HepG2 (cell line): Measurements from ENCODE around the gene CKB. TPM values are rescaled to one million over a fixed set of nuclear protein-coding genes. Genes with fewer than 3 reads are reported as not detected.
A peak's percentile ranks its signal among the peaks of the same experiment; 100 is the strongest.

Experiments
- ATAC-seq: fragments of 200-7000 bp; cut with Tn5 transposase; 3 replicates; pipeline ENCODE4 v1.9.1; 2020; ENCODE audit warnings: mild to moderate bottlenecking, moderate library complexity
- BruUV-seq: library from RNA; stranded (reverse); fragments of 400-500 nt; replicated peaks from 2 replicates; lab custom pipeline; 2021; lab: Mats Ljungman, UMichigan
- CTCF ChIA-PET: fragments of 300-600 bp; formaldehyde crosslinking; extraction: SDS; loops from one replicate; lab custom pipeline; 2021; ENCODE audit warnings: low total read pairs, inconsistent platforms, low intra/inter-chr PET ratio; lab: Yijun Ruan, JAX
- POLR2A ChIA-PET: fragments of 350-600 bp; sonication (Branson Sonifier 250); formaldehyde crosslinking; loops from one replicate; lab custom pipeline; 2020; ENCODE audit warnings: antibody characterized with exemption, inconsistent platforms; lab: Yijun Ruan, JAX
- DNase-seq: peaks from one replicate; pipeline ENCODE4 v3.0.0-alpha.2; 2015; ENCODE audit warnings: low spot score
- FAIRE-seq: peaks from 3 replicates; lab custom pipeline; 2011; peaks lifted over from hg19 to GRCh38; lab: Jason Lieb, UNC
- H2AFZ ChIP-seq: one replicate; pipeline ENCODE4 v1.6.1; 2011; ENCODE audit warnings: low read length, inconsistent platforms
- H3K27ac ChIP-seq: fragments of 300-600 bp; 3 replicates; pipeline ENCODE4 v1.8.0; 2011; ENCODE audit warnings: mixed run types, mild to moderate bottlenecking, mixed read lengths, low read length, inconsistent platforms; ENCODE audit not compliant: insufficient read depth; ENCODE audit errors: extremely low read length
- H3K27me3 ChIP-seq, 2 experiments: fragments of 200-600 bp in 1 of 2; 2 replicates in 1 of 2; 3 replicates in 1 of 2; pipeline versions ENCODE4 v1.6.0 to v1.8.0; 2011; ENCODE audit warnings: low read length in 2 of 2, mild to moderate bottlenecking in 2 of 2, moderate library complexity in 2 of 2, inconsistent platforms in 1 of 2; ENCODE audit not compliant: insufficient read depth in 2 of 2, control insufficient read depth in 1 of 2
- H3K36me3 ChIP-seq, 2 experiments: fragments of 200-600 bp in 1 of 2; replicated peaks in 1 of 2; 2 replicates in 1 of 2; 3 replicates in 1 of 2; pipeline versions ENCODE4 v1.5.1 to v1.8.0; 2011; ENCODE audit warnings: low read length in 2 of 2, inconsistent platforms in 1 of 2; ENCODE audit not compliant: insufficient read depth in 2 of 2, control insufficient read depth in 1 of 2
- H3K4me1 ChIP-seq: 2 replicates; pipeline ENCODE4 v1.5.1; 2012; ENCODE audit warnings: low read length, inconsistent platforms; ENCODE audit not compliant: insufficient read depth
- H3K4me2 ChIP-seq: 2 replicates; pipeline ENCODE4 v1.6.0; 2011; ENCODE audit warnings: low read depth, low read length, inconsistent platforms
- H3K4me3 ChIP-seq, 3 experiments: fragments of 200-600 bp in 1 of 3; sonication (generic), shearing (Covaris generic) in 1 of 3; replicated peaks in 1 of 3; 2 replicates each; pipeline ENCODE4 v1.5.1; 2011 to 2016; ENCODE audit warnings: low read length in 3 of 3, inconsistent platforms in 2 of 3, low read depth in 2 of 3, mild to moderate bottlenecking in 2 of 3, control low read depth in 1 of 3, mixed read lengths in 1 of 3; ENCODE audit not compliant: insufficient read depth in 1 of 3
- H3K79me2 ChIP-seq: one replicate; pipeline ENCODE4 v1.6.1; 2011; ENCODE audit warnings: low read length, inconsistent platforms; ENCODE audit not compliant: insufficient read depth
- H3K9ac ChIP-seq: 2 replicates; pipeline ENCODE4 v1.6.0; 2011; ENCODE audit warnings: mild to moderate bottlenecking, low read depth, low read length, inconsistent platforms; ENCODE audit not compliant: insufficient read depth
- H3K9me3 ChIP-seq: 2 replicates; pipeline ENCODE4 v1.5.1; 2012; ENCODE audit warnings: mild to moderate bottlenecking, low read length
- H4K20me1 ChIP-seq: 2 replicates; pipeline ENCODE4 v1.6.0; 2011; ENCODE audit warnings: inconsistent platforms, mild to moderate bottlenecking, low read length, moderate library complexity; ENCODE audit not compliant: insufficient read depth
- ATF6 ChIP-seq: sonication (generic); formaldehyde crosslinking; conservative IDR thresholded peaks from 2 replicates; pipeline ENCODE4 v1.4.0; 2020; ENCODE audit warnings: missing genetic modification reagents
- CEBPG ChIP-seq: IDR thresholded peaks from 2 replicates; pipeline ENCODE4 v1.6.1; 2016
- MNT ChIP-seq: fragments of 450-650 bp; IDR thresholded peaks from 2 replicates; pipeline ENCODE4 v1.6.1; 2016
- NR2C2 ChIP-seq: sonication (generic); formaldehyde crosslinking; IDR thresholded peaks from 2 replicates; pipeline ENCODE4 v1.4.0; 2020; ENCODE audit warnings: missing genetic modification reagents, mild to moderate bottlenecking, moderate library complexity, borderline replicate concordance
- RARA ChIP-seq: IDR thresholded peaks from 2 replicates; pipeline ENCODE4 v1.6.1; 2016; ENCODE audit warnings: missing genetic modification reagents, missing compliant biosample characterization
- SALL1 ChIP-seq: sonication (generic); formaldehyde crosslinking; IDR thresholded peaks from 2 replicates; pipeline ENCODE4 v1.8.0; 2022; ENCODE audit warnings: mild to moderate bottlenecking, missing genetic modification reagents
- SAP130 ChIP-seq: IDR thresholded peaks from 2 replicates; pipeline ENCODE4 v1.6.1; 2016; ENCODE audit warnings: low read depth
- SCMH1 ChIP-seq: sonication (generic); formaldehyde crosslinking; IDR thresholded peaks from 2 replicates; pipeline ENCODE4 v1.9.0; 2021; ENCODE audit warnings: missing genetic modification reagents, mild to moderate bottlenecking, borderline replicate concordance
- SETDB1 ChIP-seq: sonication (generic); formaldehyde crosslinking; IDR thresholded peaks from 2 replicates; pipeline ENCODE4 v1.5.1; 2020; ENCODE audit warnings: missing genetic modification reagents, mild to moderate bottlenecking, borderline replicate concordance
- SOX6 ChIP-seq, 2 experiments: fragments of 450-650 bp in 1 of 2; sonication (generic) in 1 of 2; formaldehyde crosslinking in 1 of 2; IDR thresholded peaks; 2 replicates each; pipeline versions ENCODE4 v1.4.0 to v1.6.1; 2017 to 2020; ENCODE audit warnings: antibody characterized with exemption in 1 of 2, mild to moderate bottlenecking in 1 of 2, missing genetic modification reagents in 1 of 2
- TBP ChIP-seq: sonication (generic); formaldehyde crosslinking; IDR thresholded peaks from 2 replicates; pipeline ENCODE4 v1.5.0; 2020; ENCODE audit warnings: missing genetic modification reagents
- ZNF12 ChIP-seq: sonication (generic); formaldehyde crosslinking; IDR thresholded peaks from 2 replicates; pipeline ENCODE4 v1.5.0; 2020; ENCODE audit warnings: missing genetic modification reagents
- ZNF570 ChIP-seq: sonication (generic); formaldehyde crosslinking; IDR thresholded peaks from 2 replicates; pipeline ENCODE4 v1.4.0; 2020; ENCODE audit warnings: mild to moderate bottlenecking, missing genetic modification reagents, borderline replicate concordance
- ZNF574 ChIP-seq: sonication (generic); formaldehyde crosslinking; IDR thresholded peaks from 2 replicates; pipeline ENCODE4 v1.4.0; 2020; ENCODE audit warnings: missing genetic modification reagents
- ZNF703 ChIP-seq: sonication (generic); formaldehyde crosslinking; IDR thresholded peaks from 2 replicates; pipeline ENCODE4 v1.5.1; 2020; ENCODE audit warnings: missing genetic modification reagents, mild to moderate bottlenecking, moderate library complexity, borderline replicate concordance
- ZNF790 ChIP-seq: sonication (generic); formaldehyde crosslinking; IDR thresholded peaks from 2 replicates; pipeline ENCODE4 v1.8.0; 2022; ENCODE audit warnings: missing genetic modification reagents, mild to moderate bottlenecking, borderline replicate concordance
- ZNF839 ChIP-seq: sonication (generic); formaldehyde crosslinking; IDR thresholded peaks from 2 replicates; pipeline ENCODE4 v1.4.0; 2020; ENCODE audit warnings: missing genetic modification reagents, mild to moderate bottlenecking, borderline replicate concordance
- ZNF879 ChIP-seq: sonication (generic); formaldehyde crosslinking; IDR thresholded peaks from 2 replicates; pipeline ENCODE4 v1.8.1; 2023; ENCODE audit warnings: missing genetic modification reagents
- whole genome bisulfite sequencing: methylation state at CpG from one replicate; pipeline ENCODE4 v1.1.6; 2017; ENCODE audit warnings: low lambda C conversion rate; 5-methylcytosine and 5-hydroxymethylcytosine counted together
- in situ Hi-C: cut with HindIII; loops from 2 replicates; pipeline ENCODE4 v1.10.0; 2017; ENCODE audit warnings: low pct_unique_long_range_greater_than_20kb; ENCODE audit not compliant: extremely low pct_ligation_motif_present
- intact Hi-C: fragments of 100-400 bp; cut with micrococcal nuclease; formaldehyde crosslinking; loops from one replicate; pipeline ENCODE4 v1.10.0; 2022; ENCODE audit not compliant: unreplicated experiment
- polyA plus RNA-seq, 8 experiments: library from polyadenylated mRNA; depleted of rRNA in 3 of 8; stranded (reverse) in 7 of 8; unstranded in 1 of 8; fragments of >200 nt; fragmentation: Illumina TruSeq in 4 of 8; extraction: Trizol in 4 of 8; gene quantifications; 2 replicates each; pipeline versions ENCODE4 v1.2.1 to v1.2.3, GENCODE V29; 2011 to 2016; ENCODE audit warnings: low read depth in 4 of 8, missing spikeins in 1 of 8, mixed read lengths in 1 of 8; ENCODE audit not compliant: insufficient read depth in 1 of 8
- total RNA-seq, 5 experiments: library from RNA; depleted of rRNA; stranded (reverse); fragments of >200 nt; fragmentation: Illumina TruSeq; extraction: Trizol; gene quantifications; 2 replicates each; pipeline ENCODE4 v1.2.3, GENCODE V29; 2016; ENCODE audit warnings: low read depth in 1 of 5

Gene CKB
- total and polyA plus RNA-seq, 2 of the 13 experiments (the other 11 are each of a cell fraction or from before 2014, with no cell fraction given) = 82.3 to 217 TPM

GRCh38 chr14:103508521-103509329 lies 13.9 kb downstream of the CKB start:
- CTCF ChIA-PET = no interaction called here
- TF ChIP-seq ZNF574 (0 out of 2 replicates have a peak, but pooled peaks have one; percentile 7), SETDB1 (CRISPR knock-in tag) (no peak), SAP130 (CRISPR knock-in tag) (0 out of 2 replicates have a peak, but pooled peaks have one; percentile 15), SALL1 (CRISPR knock-in tag) (no peak), ZNF879 (CRISPR knock-in tag) (no peak), ZNF790 (CRISPR knock-in tag) (no peak), CEBPG (peak; percentile 67), SOX6 (IDR thresholded peaks at IDR 0.05) (no peak), SOX6 (CRISPR knock-in tag; IDR thresholded peaks at IDR 0.05) (peak; percentile 70), ZNF839 (CRISPR knock-in tag) (no peak), ZNF570 (no peak), NR2C2 (CRISPR knock-in tag) (0 out of 2 replicates have a peak, but pooled peaks have one; percentile 22), ZNF12 (CRISPR knock-in tag) (no peak), MNT (no peak), TBP (CRISPR knock-in tag) (no peak), RARA (CRISPR knock-in tag) (peak; percentile 19; the same call in 1 of the 2 replicates), SCMH1 (no peak), ATF6 (CRISPR knock-in tag) (no peak), ZNF703 (CRISPR knock-in tag) (no peak)

More at GRCh38 chr14:103508521-103509329, 13.9 kb downstream of the CKB start:
- intact Hi-C loops (no loop called here), in situ Hi-C loops (no loop called here)
- no TSS peak for BruUV-seq
- ATAC-seq = 0 out of 3 replicates have a peak, but pooled peaks have one; percentile 12
- 66% methylated on average over 16 of the region's 16 CpGs for WGBS
- Histone ChIP-seq H3K9me3 (no peaks in the 10 kb centered on the region), H3K79me2 (no peaks in the 10 kb centered on the region), H3K4me2 (peak overlapping the region; percentile 38; the same call in 1 of the 2 replicates), H3K36me3 (peaks cover 11 to 22% of the 10 kb centered on the region in 2 experiments; a peak in 4 of 5 replicates), H4K20me1 (no peaks in the 10 kb centered on the region), H3K4me3 (no peak overlapping the region), H3K27me3 (no peaks in the 10 kb centered on the region), H3K4me1 (peaks cover 25% of the 10 kb centered on the region), H2AFZ (no peak overlapping the region), H3K27ac (peak overlapping the region; percentile 22), H3K9ac (no peak overlapping the region)
- FAIRE-seq = peak; percentile 68
- DNase-seq = no peak
- POLR2A ChIA-PET = interaction anchor here (0.6 to 1.9 kb wide), 2 partner anchors 19 to 183 kb away, joined by 3 to 15 read pairs; partner anchors contain the start of gene TRMT61A
